ENCODE measurements around the gene TXLNB. TPM values are rescaled to one million over a fixed set of nuclear protein-coding genes. Genes with fewer than 3 reads are reported as not detected.
A peak's percentile ranks its signal among the peaks of the same experiment; 100 is the strongest.
"Not testable (repeated sequence)": the region's sequence is repeated elsewhere in the genome, so short reads cannot be mapped to it uniquely, and the experiment has no call there.

The TXLNB gene
- polyA plus RNA-seq, 1 experiment = 1.3 TPM

DNA sequence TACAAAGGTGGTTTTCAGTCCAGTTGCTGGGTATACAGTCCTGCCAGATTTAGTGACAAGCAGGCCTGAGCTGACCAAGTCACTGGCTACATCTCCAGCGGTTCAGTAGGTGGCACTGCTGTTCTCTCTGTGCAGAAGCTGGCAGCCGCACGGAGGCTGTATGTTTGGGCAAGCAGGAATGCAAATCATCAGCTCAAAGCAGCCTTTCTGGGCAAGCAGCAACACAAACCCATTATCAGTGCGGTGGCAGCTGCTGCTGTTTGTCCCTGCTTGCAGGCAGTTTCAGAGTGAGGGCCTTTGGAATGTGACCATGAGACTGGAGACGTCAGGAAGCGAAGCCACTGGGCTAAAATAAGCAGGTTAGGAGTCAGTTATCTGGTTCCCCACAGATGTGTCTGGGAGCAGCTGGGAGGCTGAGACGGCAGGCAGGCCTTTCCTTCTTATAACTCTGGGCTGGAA is 72.5 kb downstream of the TXLNB start:
- CTCF ChIA-PET = interaction anchor here (0.5 to 6.6 kb wide), 38 partner anchors 11 to 652 kb away, joined by 3 to 139 read pairs (median 4); no protein-coding TSS in a partner anchor
- DNase-seq (ENCODE audit: low read depth, low spot score) = peak; percentile 77
- Histone ChIP-seq H3K27ac (ENCODE audit: low read depth, low read length) (no peak overlapping the region), H3K4me3 (ENCODE audit: low read depth, low read length) (no peak overlapping the region), H3K9me3 (ENCODE audit: control insufficient read depth, insufficient read depth, low read length) (no peaks in the 10 kb centered on the region), H3K27me3 (ENCODE audit: control insufficient read depth, insufficient read depth, low read length) (no peaks in the 10 kb centered on the region)
- TF ChIP-seq, protein P1, sequence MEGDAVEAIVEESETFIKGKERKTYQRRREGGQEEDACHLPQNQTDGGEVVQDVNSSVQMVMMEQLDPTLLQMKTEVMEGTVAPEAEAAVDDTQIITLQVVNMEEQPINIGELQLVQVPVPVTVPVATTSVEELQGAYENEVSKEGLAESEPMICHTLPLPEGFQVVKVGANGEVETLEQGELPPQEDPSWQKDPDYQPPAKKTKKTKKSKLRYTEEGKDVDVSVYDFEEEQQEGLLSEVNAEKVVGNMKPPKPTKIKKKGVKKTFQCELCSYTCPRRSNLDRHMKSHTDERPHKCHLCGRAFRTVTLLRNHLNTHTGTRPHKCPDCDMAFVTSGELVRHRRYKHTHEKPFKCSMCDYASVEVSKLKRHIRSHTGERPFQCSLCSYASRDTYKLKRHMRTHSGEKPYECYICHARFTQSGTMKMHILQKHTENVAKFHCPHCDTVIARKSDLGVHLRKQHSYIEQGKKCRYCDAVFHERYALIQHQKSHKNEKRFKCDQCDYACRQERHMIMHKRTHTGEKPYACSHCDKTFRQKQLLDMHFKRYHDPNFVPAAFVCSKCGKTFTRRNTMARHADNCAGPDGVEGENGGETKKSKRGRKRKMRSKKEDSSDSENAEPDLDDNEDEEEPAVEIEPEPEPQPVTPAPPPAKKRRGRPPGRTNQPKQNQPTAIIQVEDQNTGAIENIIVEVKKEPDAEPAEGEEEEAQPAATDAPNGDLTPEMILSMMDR (IDR thresholded peaks at IDR 0.05; ENCODE audit: low read depth, low read length) = peak; percentile 91
- POLR2A ChIA-PET = interaction anchor here (0.6 to 1.3 kb wide), 2 partner anchors 138 to 145 kb away, joined by 4 to 10 read pairs; no protein-coding TSS in a partner anchor

DNA sequence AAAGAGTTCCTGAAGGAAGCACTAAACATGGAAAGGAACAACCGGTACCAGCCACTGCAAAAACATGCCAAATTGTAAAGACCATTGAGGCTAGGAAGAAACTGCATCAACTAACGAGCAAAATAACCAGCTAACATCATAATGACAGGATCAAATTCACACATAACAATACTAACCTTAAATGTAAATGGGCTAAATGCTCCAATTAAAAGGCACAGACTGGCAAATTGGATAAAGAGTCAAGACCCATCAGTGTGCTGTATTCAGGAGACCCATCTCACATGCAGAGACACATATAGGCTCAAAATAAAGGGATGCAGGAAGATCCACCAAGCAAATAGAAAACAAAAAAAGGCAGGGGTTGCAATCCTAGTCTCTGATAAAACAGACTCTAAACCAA is 79.3 kb downstream of the TXLNB start:
- DNase-seq (ENCODE audit: low read depth, low spot score); H3K4me3 ChIP-seq (ENCODE audit: low read depth, low read length); CTCF ChIA-PET; H3K27me3 ChIP-seq (ENCODE audit: control insufficient read depth, insufficient read depth, low read length); POLR2A ChIA-PET; H3K9me3 ChIP-seq (ENCODE audit: control insufficient read depth, insufficient read depth, low read length); H3K27ac ChIP-seq (ENCODE audit: low read depth, low read length): not testable (repeated sequence)

DNA sequence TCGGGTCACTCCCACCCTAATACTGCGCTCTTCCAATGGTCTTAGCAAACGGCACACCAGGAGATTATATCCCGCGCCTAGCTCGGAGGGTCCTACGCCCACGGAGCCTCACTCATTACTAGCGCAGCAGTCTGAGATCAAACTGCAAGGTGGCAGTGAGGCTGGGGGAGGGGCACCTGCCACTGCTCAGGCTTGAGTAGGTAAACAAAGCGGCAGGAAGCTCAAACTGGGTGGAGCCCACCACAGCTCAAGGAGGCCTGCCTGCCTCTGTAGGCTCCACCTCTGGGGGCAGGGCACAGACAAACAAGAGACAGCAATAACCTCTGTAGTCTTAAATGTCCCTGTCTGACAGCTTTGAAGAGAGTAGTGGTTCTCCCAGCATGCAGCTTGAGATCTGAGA is 81.0 kb downstream of the TXLNB start:
- CTCF ChIA-PET = not testable (repeated sequence)

DNA sequence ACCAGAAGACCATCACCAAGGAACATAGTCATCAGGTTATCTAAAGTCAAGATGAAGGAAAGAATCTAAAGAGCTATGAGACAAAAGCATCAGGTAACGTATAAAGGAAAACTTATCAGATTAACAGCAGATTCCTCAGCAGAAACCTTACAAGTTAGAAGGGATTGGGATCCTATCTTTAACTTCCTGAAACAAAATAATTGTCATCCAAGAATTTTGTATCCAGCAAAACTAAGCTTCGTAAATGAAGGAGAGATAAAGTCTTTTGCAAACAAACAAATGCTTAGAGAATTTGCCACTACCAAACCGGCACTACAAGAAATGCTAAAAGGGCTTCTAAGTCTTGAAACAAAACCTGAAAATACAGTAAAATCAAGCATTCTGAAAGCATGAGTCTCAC is 86.0 kb downstream of the TXLNB start:
- POLR2A ChIA-PET = no interaction called here
- H3K4me3 ChIP-seq (ENCODE audit: low read depth, low read length) = no peak overlapping the region
- TF ChIP-seq, protein P1 (IDR thresholded peaks at IDR 0.05; ENCODE audit: low read depth, low read length) = no peak
- H3K9me3 ChIP-seq (ENCODE audit: control insufficient read depth, insufficient read depth, low read length) = peaks cover 6% of the 10 kb centered on the region
- no peak overlapping the region for H3K27ac ChIP-seq (ENCODE audit: low read depth, low read length)
- H3K27me3 ChIP-seq (ENCODE audit: control insufficient read depth, insufficient read depth, low read length) = no peaks in the 10 kb centered on the region
- no peak for DNase-seq (ENCODE audit: low read depth, low spot score)
- CTCF ChIA-PET = interaction anchor here (0.7 to 1.7 kb wide), 3 partner anchors 13 to 995 kb away, joined by 3 to 6 read pairs (median 3); no protein-coding TSS in a partner anchor

More for the DNA sequence above, 81.0 kb downstream of the TXLNB start:
- POLR2A ChIA-PET; H3K4me3 ChIP-seq (ENCODE audit: low read depth, low read length); H3K27ac ChIP-seq (ENCODE audit: low read depth, low read length); DNase-seq (ENCODE audit: low read depth, low spot score); H3K27me3 ChIP-seq (ENCODE audit: control insufficient read depth, insufficient read depth, low read length); H3K9me3 ChIP-seq (ENCODE audit: control insufficient read depth, insufficient read depth, low read length): not testable (repeated sequence)

DNA sequence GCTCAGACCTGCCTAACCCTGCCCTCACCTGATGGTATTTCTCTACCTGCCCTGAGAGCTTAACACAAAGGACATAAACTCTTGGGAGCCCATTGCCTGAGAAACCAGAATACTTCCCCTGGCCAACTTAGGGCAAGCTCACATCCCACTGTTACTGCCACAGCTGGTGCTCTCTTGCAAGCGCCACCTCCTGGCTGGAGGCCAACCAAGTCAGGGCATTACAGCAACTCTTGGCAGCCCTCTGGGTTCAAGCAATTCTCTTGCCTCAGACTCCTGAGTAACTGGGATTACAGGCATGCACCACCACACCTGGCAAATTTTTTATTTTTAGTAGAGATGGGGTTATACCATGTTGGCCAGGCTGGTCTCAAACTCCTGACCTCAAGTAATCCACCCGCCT is 86.8 kb downstream of the TXLNB start:
- H3K4me3 ChIP-seq (ENCODE audit: low read depth, low read length) = no peak overlapping the region
- H3K9me3 ChIP-seq (ENCODE audit: control insufficient read depth, insufficient read depth, low read length) = no peaks in the 10 kb centered on the region
- ChIA-PET CTCF (interaction anchor here (1.6 to 1.7 kb wide), 2 partner anchors 14 kb away, joined by 5 to 6 read pairs; no protein-coding TSS in a partner anchor), POLR2A (interaction anchor here (0.6 kb wide), 1 partner anchor 124 kb away, joined by 3 read pairs; no protein-coding TSS in a partner anchor)
- TF ChIP-seq, protein P1 (IDR thresholded peaks at IDR 0.05; ENCODE audit: low read depth, low read length) = no peak
- DNase-seq (ENCODE audit: low read depth, low spot score) = no peak
- H3K27ac ChIP-seq (ENCODE audit: low read depth, low read length) = no peak overlapping the region
- no peaks in the 10 kb centered on the region for H3K27me3 ChIP-seq (ENCODE audit: control insufficient read depth, insufficient read depth, low read length)

DNA sequence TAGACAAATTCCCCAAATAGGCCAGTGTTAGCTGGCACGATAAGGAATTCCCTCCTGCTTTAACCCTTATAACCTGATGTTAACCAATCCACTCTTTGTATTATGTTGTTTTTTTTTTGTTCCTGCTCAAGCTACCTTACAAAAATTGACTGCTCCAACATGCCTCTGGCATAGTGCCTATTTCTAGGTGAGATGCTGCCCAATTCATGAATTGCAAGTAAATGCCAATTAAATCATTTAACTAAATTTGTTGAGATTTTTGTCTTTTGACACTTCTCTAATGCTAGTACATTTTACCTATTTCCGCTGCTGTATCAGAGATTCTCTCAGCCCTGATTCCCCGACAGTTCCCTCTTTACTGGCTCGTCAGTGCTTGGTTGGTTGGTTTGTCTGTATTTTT is 90.4 kb downstream of the TXLNB start:
- POLR2A ChIA-PET = no interaction called here
- TF ChIP-seq, protein P1 (IDR thresholded peaks at IDR 0.05; ENCODE audit: low read depth, low read length) = no peak
- CTCF ChIA-PET = interaction anchor here (1.2 kb wide), 1 partner anchor 18 kb away, joined by 4 read pairs; no protein-coding TSS in a partner anchor
- Histone ChIP-seq H3K27me3 (ENCODE audit: control insufficient read depth, insufficient read depth, low read length) (no peaks in the 10 kb centered on the region), H3K27ac (ENCODE audit: low read depth, low read length) (no peak overlapping the region), H3K4me3 (ENCODE audit: low read depth, low read length) (no peak overlapping the region), H3K9me3 (ENCODE audit: control insufficient read depth, insufficient read depth, low read length) (no peaks in the 10 kb centered on the region)
- no peak for DNase-seq (ENCODE audit: low read depth, low spot score)

Data from AG04450 (cell line).